ENCODE measurements around the gene WDR46.

The WDR46 gene

DNA sequence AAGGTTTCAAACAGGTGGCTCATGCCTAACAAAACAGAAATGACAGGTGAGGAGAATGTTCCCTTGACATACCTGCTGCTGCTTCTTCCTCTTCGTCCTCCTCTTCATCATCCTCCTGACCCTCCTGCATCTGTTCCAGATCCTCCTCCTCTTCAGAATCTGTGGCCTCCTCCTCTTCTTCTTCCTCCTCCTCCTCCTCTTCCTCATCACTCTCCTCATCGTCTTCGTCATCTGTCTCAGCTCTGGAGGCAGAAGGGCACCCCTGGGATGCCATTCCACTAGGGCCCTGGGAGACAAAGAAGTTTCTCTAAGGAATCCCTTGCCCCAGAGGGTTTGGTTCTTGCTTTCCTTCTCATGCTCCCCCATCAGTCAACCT is 30.9 kb upstream of the WDR46 start:
- Histone ChIP-seq H3K27me3 (ENCODE audit: insufficient read depth, poor library complexity, severe bottlenecking) (no peaks in the 10 kb centered on the region), H3K27ac (replicated peaks) (no peak overlapping the region), H3K4me3 (replicated peaks; ENCODE audit: insufficient read depth, low read length) (no peak overlapping the region)
- no peak for DNase-seq (ENCODE audit: low read depth in 1 of 2, low spot score in 1 of 2)
- TF ChIP-seq, protein P1, sequence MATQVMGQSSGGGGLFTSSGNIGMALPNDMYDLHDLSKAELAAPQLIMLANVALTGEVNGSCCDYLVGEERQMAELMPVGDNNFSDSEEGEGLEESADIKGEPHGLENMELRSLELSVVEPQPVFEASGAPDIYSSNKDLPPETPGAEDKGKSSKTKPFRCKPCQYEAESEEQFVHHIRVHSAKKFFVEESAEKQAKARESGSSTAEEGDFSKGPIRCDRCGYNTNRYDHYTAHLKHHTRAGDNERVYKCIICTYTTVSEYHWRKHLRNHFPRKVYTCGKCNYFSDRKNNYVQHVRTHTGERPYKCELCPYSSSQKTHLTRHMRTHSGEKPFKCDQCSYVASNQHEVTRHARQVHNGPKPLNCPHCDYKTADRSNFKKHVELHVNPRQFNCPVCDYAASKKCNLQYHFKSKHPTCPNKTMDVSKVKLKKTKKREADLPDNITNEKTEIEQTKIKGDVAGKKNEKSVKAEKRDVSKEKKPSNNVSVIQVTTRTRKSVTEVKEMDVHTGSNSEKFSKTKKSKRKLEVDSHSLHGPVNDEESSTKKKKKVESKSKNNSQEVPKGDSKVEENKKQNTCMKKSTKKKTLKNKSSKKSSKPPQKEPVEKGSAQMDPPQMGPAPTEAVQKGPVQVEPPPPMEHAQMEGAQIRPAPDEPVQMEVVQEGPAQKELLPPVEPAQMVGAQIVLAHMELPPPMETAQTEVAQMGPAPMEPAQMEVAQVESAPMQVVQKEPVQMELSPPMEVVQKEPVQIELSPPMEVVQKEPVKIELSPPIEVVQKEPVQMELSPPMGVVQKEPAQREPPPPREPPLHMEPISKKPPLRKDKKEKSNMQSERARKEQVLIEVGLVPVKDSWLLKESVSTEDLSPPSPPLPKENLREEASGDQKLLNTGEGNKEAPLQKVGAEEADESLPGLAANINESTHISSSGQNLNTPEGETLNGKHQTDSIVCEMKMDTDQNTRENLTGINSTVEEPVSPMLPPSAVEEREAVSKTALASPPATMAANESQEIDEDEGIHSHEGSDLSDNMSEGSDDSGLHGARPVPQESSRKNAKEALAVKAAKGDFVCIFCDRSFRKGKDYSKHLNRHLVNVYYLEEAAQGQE (IDR thresholded peaks at IDR 0.05; ENCODE audit: insufficient replicate concordance, low read depth), result no peak
- no peak for TF ChIP-seq POLR2AphosphoS5 (IDR thresholded peaks at IDR 0.05; ENCODE audit: low read depth)
- TF ChIP-seq CTCF (IDR thresholded peaks at IDR 0.05; ENCODE audit: insufficient read depth, low read length), result no peak
- no peak for TF ChIP-seq SPI1 (IDR thresholded peaks at IDR 0.05; ENCODE audit: borderline replicate concordance, low read depth)
- no peak for TF ChIP-seq GABPA (IDR thresholded peaks at IDR 0.05; ENCODE audit: low read depth)

DNA sequence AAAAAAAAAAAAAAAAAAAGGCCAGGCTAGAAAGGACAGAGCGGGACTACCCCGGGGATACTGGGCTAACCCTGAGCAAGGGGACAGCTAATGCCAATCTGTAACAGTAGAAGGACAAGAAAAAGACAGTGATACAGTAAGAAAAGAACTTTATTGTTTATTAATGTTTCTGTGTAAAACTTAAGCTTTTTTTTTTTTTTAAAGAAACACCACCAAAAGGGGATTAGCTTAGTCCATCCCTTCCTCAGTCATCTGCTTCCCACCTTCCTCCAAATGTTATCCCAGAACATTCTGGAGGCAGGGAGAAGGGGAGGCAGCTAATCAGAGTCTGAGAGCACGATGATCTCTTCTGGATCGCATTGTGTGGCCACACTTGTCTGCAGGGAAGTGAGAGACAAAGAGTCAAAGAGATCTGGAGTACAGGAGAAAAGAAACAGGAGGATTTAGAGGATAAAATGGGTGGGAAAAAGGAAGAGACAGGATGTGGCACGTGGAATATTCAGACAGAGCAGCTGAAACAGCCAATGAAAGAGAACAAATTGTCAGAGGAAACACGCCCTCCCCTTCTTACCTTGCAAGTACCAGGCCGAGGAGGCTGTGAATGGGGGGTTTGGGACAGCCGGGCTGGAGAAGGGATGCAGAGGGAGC is 29.5 kb upstream of the WDR46 start:
- no peak for TF ChIP-seq GABPA (IDR thresholded peaks at IDR 0.05; ENCODE audit: low read depth)
- TF ChIP-seq SPI1 (IDR thresholded peaks at IDR 0.05; ENCODE audit: borderline replicate concordance, low read depth), result no peak
- TF ChIP-seq, protein P1 (IDR thresholded peaks at IDR 0.05; ENCODE audit: insufficient replicate concordance, low read depth), result no peak
- no peak for TF ChIP-seq CTCF (IDR thresholded peaks at IDR 0.05; ENCODE audit: insufficient read depth, low read length)
- TF ChIP-seq POLR2AphosphoS5 (IDR thresholded peaks at IDR 0.05; ENCODE audit: low read depth), result no peak
- peak overlapping the region; percentile 68 for H3K4me3 ChIP-seq (replicated peaks; ENCODE audit: insufficient read depth, low read length)
- DNase-seq (ENCODE audit: low read depth in 1 of 2, low spot score in 1 of 2), result no peak

GRCh38 chr6:33317669-33318425 is 28.8 kb upstream of the WDR46 start, which contains the start of gene ZBTB22:
TSS of gene ZBTB22 (minus strand) at chr6:33317744. CDS start at chr6:33316916, 828 bp downstream.
- peak; percentile 93 to 99 for DNase-seq (ENCODE audit: low read depth in 1 of 2, low spot score in 1 of 2)
- H3K27me3 ChIP-seq (ENCODE audit: insufficient read depth, poor library complexity, severe bottlenecking), result no peaks in the 10 kb centered on the region
- TF ChIP-seq POLR2AphosphoS5 (IDR thresholded peaks at IDR 0.05; ENCODE audit: low read depth) (peak; percentile 46; the same call in 1 of the 2 replicates), GABPA (IDR thresholded peaks at IDR 0.05; ENCODE audit: low read depth) (no peak), CTCF (IDR thresholded peaks at IDR 0.05; ENCODE audit: insufficient read depth, low read length) (no peak)
- TF ChIP-seq, protein P1 (IDR thresholded peaks at IDR 0.05; ENCODE audit: insufficient replicate concordance, low read depth), result no peak
- peak within 1 kb of the TSS; percentile 50 for H3K27ac ChIP-seq (replicated peaks)
- peak within 1 kb of the TSS; percentile 68 for H3K4me3 ChIP-seq (replicated peaks; ENCODE audit: insufficient read depth, low read length)

More for the DNA sequence above, 29.5 kb upstream of the WDR46 start:
- H3K27ac ChIP-seq (replicated peaks), result no peak overlapping the region
- H3K27me3 ChIP-seq (ENCODE audit: insufficient read depth, poor library complexity, severe bottlenecking), result no peaks in the 10 kb centered on the region

Data from HL-60 (cell line).